ENCODE results near the gene BORA. TPM values are rescaled to one million over a fixed set of nuclear protein-coding genes. Genes with fewer than 3 reads are reported as not detected.

BORA gene
- total and polyA plus RNA-seq, 2 experiments from 2014 or later = 12.0 to 23.9 TPM

GRCh38 chr13:72686766-72687165, 41.0 kb upstream of the BORA start (continued):
- TF ChIP-seq ZNF462 (CRISPR knock-in tag; IDR thresholded peaks at IDR 0.05) = no peak
- no peak for TF ChIP-seq EZH2 (IDR thresholded peaks at IDR 0.05; ENCODE audit: low read depth, unreplicated experiment)
- no peak for TF ChIP-seq JUNB (IDR thresholded peaks at IDR 0.05; ENCODE audit: unreplicated experiment)
- TF ChIP-seq ZNF114 (CRISPR knock-in tag; IDR thresholded peaks at IDR 0.05) = no peak
- no peak for TF ChIP-seq CTCF (conservative IDR thresholded peaks at IDR 0.05; ENCODE audit: low read depth in 2 of 2)
- no peak for TF ChIP-seq ETS1 (IDR thresholded peaks at IDR 0.05)
- no peak for TF ChIP-seq ZNF331 (CRISPR knock-in tag; IDR thresholded peaks at IDR 0.05; ENCODE audit: low read depth)
- TF ChIP-seq CREB1 (CRISPR knock-in tag; IDR thresholded peaks at IDR 0.05; ENCODE audit: low read depth) = no peak
